Osteocyte (in vitro differentiated cells): ENCODE data around the gene ZNF599. TPM values are rescaled to one million over a fixed set of nuclear protein-coding genes. Genes with fewer than 3 reads are reported as not detected.
A peak's percentile ranks its signal among the peaks of the same experiment; 100 is the strongest.

Source experiments
- DNase-seq: peaks from one replicate; pipeline ENCODE4 v3.0.0; 2021; ENCODE audit warnings: mixed read lengths; ENCODE audit not compliant: unreplicated experiment; ENCODE audit errors: extremely low spot score
- H3K27ac Mint-ChIP-seq: one replicate; pipeline ENCODE4 v1.8.0; 2021; ENCODE audit warnings: mild to moderate bottlenecking, mixed read lengths; ENCODE audit not compliant: unreplicated experiment
- H3K27me3 Mint-ChIP-seq: one replicate; pipeline ENCODE4 v1.8.0; 2021; ENCODE audit warnings: mixed read lengths; ENCODE audit not compliant: unreplicated experiment
- H3K36me3 Mint-ChIP-seq: one replicate; pipeline ENCODE4 v1.8.0; 2021; ENCODE audit warnings: mixed read lengths; ENCODE audit not compliant: unreplicated experiment
- H3K4me1 Mint-ChIP-seq: one replicate; pipeline ENCODE4 v1.8.0; 2021; ENCODE audit warnings: mixed read lengths; ENCODE audit not compliant: unreplicated experiment
- H3K4me3 Mint-ChIP-seq: one replicate; pipeline ENCODE4 v1.8.0; 2021; ENCODE audit warnings: mild to moderate bottlenecking, moderate library complexity, mixed read lengths; ENCODE audit not compliant: unreplicated experiment
- H3K9me3 Mint-ChIP-seq: one replicate; pipeline ENCODE4 v1.8.0; 2021; ENCODE audit warnings: mixed read lengths; ENCODE audit not compliant: unreplicated experiment
- CTCF ChIP-seq: fragments of 200-600 bp; sonication (generic); IDR thresholded peaks from 2 replicates; pipeline ENCODE4 v1.5.0; 2021; ENCODE audit warnings: antibody characterized with exemption, mild to moderate bottlenecking, moderate library complexity
- long read RNA-seq: library from polyadenylated mRNA; unstranded; transcript quantifications from one replicate; pipeline ENCODE4 v2.0.0, GENCODE V29; 2021
- total RNA-seq: library from RNA; stranded (reverse); gene quantifications from 2 replicates; pipeline ENCODE4 v1.2.1, GENCODE V29; 2021

Gene ZNF599
- 8.7 and 9.2 TPM in 2 replicates for total RNA-seq
- long read RNA-seq, transcript ZNF599-202 (4 exons, 3,476 nt), result major isoform, 7 of 15 reads
- long read RNA-seq, partial matches to known transcripts, result 3 of 15 reads
- long read RNA-seq, other reads (novel, unspliced or antisense), result 1 of 15 reads

DNA sequence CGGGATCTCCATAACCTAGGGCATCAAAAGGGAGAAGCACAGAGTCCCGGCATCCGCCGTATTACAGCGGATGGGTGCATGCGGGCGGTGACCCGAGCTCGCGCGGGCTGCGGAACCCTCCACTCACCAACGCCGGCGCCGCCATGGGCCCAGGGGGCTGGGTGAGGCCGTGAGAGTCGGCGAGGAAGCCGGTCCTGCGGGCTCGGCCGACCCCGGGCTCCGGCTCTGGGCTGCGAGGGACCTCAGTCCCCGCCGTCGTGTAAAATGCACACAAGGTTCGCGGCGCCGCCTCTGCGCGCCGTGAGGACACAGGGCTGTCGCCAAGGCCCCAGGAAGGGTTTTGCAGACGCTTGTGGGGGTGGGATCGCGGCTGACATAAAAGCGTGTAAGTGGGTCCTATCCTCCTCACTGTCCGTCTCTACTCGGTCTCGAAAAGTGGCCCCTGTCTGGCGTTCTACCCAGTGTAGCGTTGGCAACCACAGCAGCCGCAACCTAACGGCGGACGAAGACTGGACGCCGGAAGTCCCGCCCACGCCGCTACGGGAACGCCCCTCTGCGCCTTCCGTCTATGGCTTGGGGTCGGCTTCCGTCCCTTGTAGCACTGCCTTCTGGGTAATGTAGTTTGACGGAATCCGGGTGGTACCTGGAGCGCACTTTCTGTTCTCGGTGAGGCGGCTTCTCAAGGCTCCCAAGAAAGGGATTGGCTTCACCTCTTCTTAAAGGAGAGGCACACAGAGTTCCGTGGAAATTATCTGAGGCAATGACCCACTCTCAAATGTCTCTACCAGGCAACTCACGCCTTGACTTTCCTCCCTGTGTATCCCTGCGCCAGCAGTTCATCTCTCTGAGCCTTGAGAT lies at the start of gene ZNF599:
Gene ZNF599 (minus strand): TSS at position 519 of the 858 bp plus-strand sequence. CDS start 374 bp downstream, at position 145.
- TF ChIP-seq CTCF, result no peak
- H3K9me3 Mint-ChIP-seq, result peaks cover 29% of the 10 kb centered on the region
- H3K4me1 Mint-ChIP-seq, result peaks cover 19% of the 10 kb centered on the region
- peaks cover 17% of the 10 kb centered on the region for H3K27me3 Mint-ChIP-seq
- peak within 1 kb of the TSS; percentile 88 for H3K4me3 Mint-ChIP-seq
- peak within 1 kb of the TSS; percentile 91 for H3K27ac Mint-ChIP-seq
- peaks cover 36% of the 10 kb centered on the region for H3K36me3 Mint-ChIP-seq
- DNase-seq, result peak; percentile 94

GRCh38 chr19:34818270-34818669 lies 45.3 kb upstream of the ZNF599 start:
- H3K9me3 Mint-ChIP-seq, result no peaks in the 10 kb centered on the region

DNA sequence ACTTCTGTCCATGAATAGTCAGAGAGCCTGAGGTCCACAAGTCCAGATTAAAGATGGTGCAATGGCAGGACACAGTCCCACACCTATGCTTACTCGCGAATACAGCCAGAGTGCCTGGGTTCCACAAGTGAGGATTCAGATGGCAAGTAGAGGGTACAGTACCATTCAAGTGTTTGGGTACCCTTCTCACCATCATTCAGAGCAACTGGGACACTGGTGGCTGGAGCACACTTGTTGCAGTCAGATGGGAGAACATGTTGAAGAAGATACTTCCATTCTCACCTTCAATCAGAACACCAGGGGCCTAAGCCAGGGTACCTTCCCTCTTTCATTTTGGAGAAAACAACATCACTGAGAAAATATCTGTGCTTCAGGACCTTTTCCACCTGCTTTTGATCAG lies 43.7 kb upstream of the ZNF599 start:
- peak; percentile 48 for DNase-seq
- H3K36me3 Mint-ChIP-seq, result no peaks in the 10 kb centered on the region
- no peaks in the 10 kb centered on the region for H3K9me3 Mint-ChIP-seq
- no peak overlapping the region for H3K4me3 Mint-ChIP-seq
- TF ChIP-seq CTCF, result no peak
- no peak overlapping the region for H3K27ac Mint-ChIP-seq
- no peaks in the 10 kb centered on the region for H3K4me1 Mint-ChIP-seq
- no peaks in the 10 kb centered on the region for H3K27me3 Mint-ChIP-seq

More at GRCh38 chr19:34818270-34818669, 45.3 kb upstream of the ZNF599 start:
- no peaks in the 10 kb centered on the region for H3K4me1 Mint-ChIP-seq
- H3K27me3 Mint-ChIP-seq, result no peaks in the 10 kb centered on the region
- no peak for DNase-seq
- TF ChIP-seq CTCF, result no peak
- H3K27ac Mint-ChIP-seq, result no peak overlapping the region
- no peak overlapping the region for H3K4me3 Mint-ChIP-seq
- no peaks in the 10 kb centered on the region for H3K36me3 Mint-ChIP-seq

- no peak for DNase-seq
- peaks cover 31% of the 10 kb centered on the region for H3K9me3 Mint-ChIP-seq
- no peak overlapping the region for H3K4me3 Mint-ChIP-seq
- H3K27ac Mint-ChIP-seq, result no peak overlapping the region
- H3K27me3 Mint-ChIP-seq, result no peaks in the 10 kb centered on the region
- H3K36me3 Mint-ChIP-seq, result no peaks in the 10 kb centered on the region
- no peak for TF ChIP-seq CTCF
- no peaks in the 10 kb centered on the region for H3K4me1 Mint-ChIP-seq
These were observed 35.6 kb upstream of the ZNF599 start for GRCh38 chr19:34808566-34808965.
